ENCODE results near the gene OR4C6.

OR4C6 gene

DNA sequence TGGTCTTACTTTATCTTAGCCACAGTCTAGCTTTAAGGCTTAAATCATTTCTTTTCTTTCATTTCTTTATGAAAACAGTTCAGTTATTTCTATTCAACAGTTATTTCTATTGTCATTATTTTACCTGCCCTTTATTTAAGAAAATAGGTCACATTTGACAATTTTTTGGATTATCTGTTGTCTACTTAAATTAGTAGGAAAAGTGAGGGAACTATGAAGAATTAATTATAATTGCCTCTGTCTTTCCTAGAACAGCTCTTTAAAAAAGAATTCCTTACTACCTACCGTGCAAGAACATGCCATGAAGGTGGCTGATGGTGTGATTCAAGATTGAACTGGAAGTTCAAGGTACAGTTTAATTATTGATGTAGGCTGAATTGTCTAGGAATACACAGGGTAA is at the start of gene OR4C6:
Gene OR4C6, plus strand, starts transcription at position 301 of the 400 bp plus-strand sequence. CDS start 2,966 bp downstream, outside the sequence.
- Mint-ChIP-seq H3K27ac (no peak within 1 kb of the TSS), H3K36me3 (ENCODE audit: low read depth) (no peaks in the 10 kb centered on the region)

DNA sequence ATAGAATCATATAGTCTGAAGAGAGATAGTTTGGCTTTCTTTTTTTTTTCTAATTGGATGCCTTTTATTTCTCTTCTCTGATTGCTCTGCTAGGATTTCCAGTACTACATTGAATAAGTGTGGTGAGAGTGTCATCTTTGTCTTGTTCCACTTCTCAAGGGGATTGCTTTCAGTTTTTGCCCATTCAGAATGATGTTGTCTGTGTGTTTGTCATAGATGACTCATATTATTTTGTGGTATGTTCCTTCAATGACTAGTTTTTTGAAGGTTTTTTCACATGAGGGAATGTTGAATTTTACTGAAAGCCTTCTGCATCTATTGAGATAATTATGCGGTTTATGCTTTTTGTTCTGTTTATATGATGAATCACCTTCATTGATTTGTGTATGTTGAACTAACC is 37.5 kb upstream of the OR4C6 start:
- H3K36me3 Mint-ChIP-seq (ENCODE audit: low read depth), result no peaks in the 10 kb centered on the region
- H3K4me3 Mint-ChIP-seq, result no peak overlapping the region
- no peaks in the 10 kb centered on the region for H3K4me1 Mint-ChIP-seq (ENCODE audit: low read depth)
- H3K27ac Mint-ChIP-seq, result no peak overlapping the region
- H3K9me3 Mint-ChIP-seq, result peaks cover 69% of the 10 kb centered on the region
- H3K27me3 Mint-ChIP-seq (ENCODE audit: low read depth), result no peaks in the 10 kb centered on the region

More for the DNA sequence above, at the start of gene OR4C6:
- Mint-ChIP-seq H3K27me3 (ENCODE audit: low read depth) (no peaks in the 10 kb centered on the region), H3K4me1 (ENCODE audit: low read depth) (no peaks in the 10 kb centered on the region), H3K4me3 (no peak within 1 kb of the TSS), H3K9me3 (peaks cover 25% of the 10 kb centered on the region)

DNA sequence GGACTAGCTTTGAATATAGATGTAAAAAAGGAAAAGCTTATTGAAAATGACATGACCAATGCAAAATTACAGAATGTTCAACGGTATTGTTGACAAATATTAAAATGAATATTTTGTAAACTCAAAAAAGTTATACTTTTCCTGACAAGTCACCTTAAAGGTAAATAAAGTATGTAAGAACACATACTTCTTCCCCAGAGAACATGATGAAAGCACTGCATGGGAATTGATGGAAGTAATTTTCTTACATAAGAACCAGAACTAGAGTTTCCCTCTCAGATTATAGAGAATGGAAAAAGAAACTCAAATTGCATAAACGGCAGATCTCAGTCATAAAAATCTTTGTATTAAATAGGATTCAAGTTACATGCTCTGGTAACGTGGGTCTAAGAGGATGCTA is 27.2 kb upstream of the OR4C6 start, which contains the start of gene OR4P4:
Gene OR4P4, plus strand, starts transcription at position 301 of the 400 bp plus-strand sequence.
- H3K36me3 Mint-ChIP-seq (ENCODE audit: low read depth), result no peaks in the 10 kb centered on the region
- H3K9me3 Mint-ChIP-seq, result peaks cover 35% of the 10 kb centered on the region
- no peaks in the 10 kb centered on the region for H3K4me1 Mint-ChIP-seq (ENCODE audit: low read depth)
- no peak within 1 kb of the TSS for H3K27ac Mint-ChIP-seq
- H3K27me3 Mint-ChIP-seq (ENCODE audit: low read depth), result no peaks in the 10 kb centered on the region
- H3K4me3 Mint-ChIP-seq, result no peak within 1 kb of the TSS

GRCh38 chr11:55648027-55648426 is 14.0 kb upstream of the OR4C6 start, which contains the start of gene OR4S2:
TSS of gene OR4S2 (plus strand) at chr11:55648327. CDS start at chr11:55650904, 2,577 bp downstream.
- Mint-ChIP-seq H3K27ac (no peak within 1 kb of the TSS), H3K27me3 (ENCODE audit: low read depth) (no peaks in the 10 kb centered on the region), H3K9me3 (peaks cover 27% of the 10 kb centered on the region)

DNA sequence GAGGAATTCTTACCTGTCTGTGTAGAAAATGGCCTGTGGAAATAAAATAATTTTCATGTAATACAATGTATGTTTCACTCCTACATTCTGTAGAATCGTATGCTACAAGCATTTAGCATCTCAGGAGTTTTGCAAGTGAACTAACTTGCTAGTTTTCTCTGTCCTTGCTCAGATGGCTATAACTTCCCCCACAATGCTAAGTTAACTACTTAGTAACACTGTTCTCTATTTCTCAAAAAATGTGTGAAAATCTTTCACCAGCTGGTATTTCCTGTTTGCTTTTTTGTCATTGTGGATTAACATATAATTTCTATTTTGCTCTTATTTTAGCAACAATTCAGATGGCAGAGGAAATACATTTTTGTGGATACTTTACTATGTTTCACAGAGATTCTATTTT is 9.4 kb upstream of the OR4C6 start:
- no peak overlapping the region for H3K4me3 Mint-ChIP-seq
- no peak overlapping the region for H3K27ac Mint-ChIP-seq
- H3K36me3 Mint-ChIP-seq (ENCODE audit: low read depth), result no peaks in the 10 kb centered on the region
- H3K9me3 Mint-ChIP-seq, result peaks cover 27% of the 10 kb centered on the region
- no peaks in the 10 kb centered on the region for H3K27me3 Mint-ChIP-seq (ENCODE audit: low read depth)
- no peaks in the 10 kb centered on the region for H3K4me1 Mint-ChIP-seq (ENCODE audit: low read depth)

More at GRCh38 chr11:55648027-55648426, 14.0 kb upstream of the OR4C6 start, which contains the start of gene OR4S2:
- H3K4me3 Mint-ChIP-seq, result no peak within 1 kb of the TSS
- H3K4me1 Mint-ChIP-seq (ENCODE audit: low read depth), result no peaks in the 10 kb centered on the region
- no peaks in the 10 kb centered on the region for H3K36me3 Mint-ChIP-seq (ENCODE audit: low read depth)

- no peak overlapping the region for H3K4me3 Mint-ChIP-seq
- H3K9me3 Mint-ChIP-seq, result peaks cover 34% of the 10 kb centered on the region
- no peaks in the 10 kb centered on the region for H3K36me3 Mint-ChIP-seq (ENCODE audit: low read depth)
- no peaks in the 10 kb centered on the region for H3K27me3 Mint-ChIP-seq (ENCODE audit: low read depth)
- no peaks in the 10 kb centered on the region for H3K4me1 Mint-ChIP-seq (ENCODE audit: low read depth)
- no peak overlapping the region for H3K27ac Mint-ChIP-seq
Observed at GRCh38 chr11:55655096-55655495, 6.9 kb upstream of the OR4C6 start.

- H3K4me1 Mint-ChIP-seq (ENCODE audit: low read depth), result no peaks in the 10 kb centered on the region
- H3K9me3 Mint-ChIP-seq, result peaks cover 32% of the 10 kb centered on the region
- H3K4me3 Mint-ChIP-seq, result no peak overlapping the region
- H3K27ac Mint-ChIP-seq, result no peak overlapping the region
- no peaks in the 10 kb centered on the region for H3K36me3 Mint-ChIP-seq (ENCODE audit: low read depth)
- H3K27me3 Mint-ChIP-seq (ENCODE audit: low read depth), result no peaks in the 10 kb centered on the region
Observed at GRCh38 chr11:55658031-55658573, 3.9 kb upstream of the OR4C6 start.

- Mint-ChIP-seq H3K27me3 (ENCODE audit: low read depth) (no peaks in the 10 kb centered on the region), H3K4me3 (no peak overlapping the region), H3K27ac (no peak overlapping the region), H3K9me3 (peaks cover 31% of the 10 kb centered on the region), H3K4me1 (ENCODE audit: low read depth) (no peaks in the 10 kb centered on the region), H3K36me3 (ENCODE audit: low read depth) (no peaks in the 10 kb centered on the region)
Observed at GRCh38 chr11:55658608-55659007, 3.4 kb upstream of the OR4C6 start.

GRCh38 chr11:55669376-55669775 is 7.4 kb downstream of the OR4C6 start:
- Mint-ChIP-seq H3K9me3 (peaks cover 16% of the 10 kb centered on the region), H3K36me3 (ENCODE audit: low read depth) (no peaks in the 10 kb centered on the region), H3K4me3 (no peak overlapping the region), H3K27me3 (ENCODE audit: low read depth) (no peaks in the 10 kb centered on the region), H3K27ac (no peak overlapping the region), H3K4me1 (ENCODE audit: low read depth) (no peaks in the 10 kb centered on the region)

GRCh38 chr11:55673860-55674259 is 11.9 kb downstream of the OR4C6 start:
- H3K36me3 Mint-ChIP-seq (ENCODE audit: low read depth), result no peaks in the 10 kb centered on the region
- no peaks in the 10 kb centered on the region for H3K4me1 Mint-ChIP-seq (ENCODE audit: low read depth)
- peaks cover 10% of the 10 kb centered on the region for H3K9me3 Mint-ChIP-seq
- no peaks in the 10 kb centered on the region for H3K27me3 Mint-ChIP-seq (ENCODE audit: low read depth)
- no peak overlapping the region for H3K4me3 Mint-ChIP-seq
- no peak overlapping the region for H3K27ac Mint-ChIP-seq

DNA sequence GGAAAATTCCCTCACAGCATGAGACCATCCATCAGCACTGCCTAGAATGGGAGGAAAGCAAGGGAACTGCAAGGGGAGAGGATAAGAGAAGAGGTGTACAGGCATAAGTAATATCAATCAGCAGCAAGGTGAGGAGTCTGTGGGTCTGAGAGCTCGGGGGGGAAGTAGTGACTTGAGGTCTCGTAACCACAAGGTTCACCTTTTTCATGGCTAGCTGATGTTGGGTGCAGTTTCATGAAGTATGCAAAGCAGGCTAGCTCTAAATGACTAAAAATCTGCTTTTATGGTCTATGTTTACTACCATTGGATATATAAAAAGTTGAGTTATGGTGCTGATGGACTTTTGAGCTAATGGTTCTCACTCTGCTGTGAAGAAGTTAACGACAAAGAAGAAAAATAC is 35.8 kb downstream of the OR4C6 start:
- no peaks in the 10 kb centered on the region for H3K27me3 Mint-ChIP-seq (ENCODE audit: low read depth)
- no peaks in the 10 kb centered on the region for H3K4me1 Mint-ChIP-seq (ENCODE audit: low read depth)
- no peaks in the 10 kb centered on the region for H3K36me3 Mint-ChIP-seq (ENCODE audit: low read depth)
- H3K4me3 Mint-ChIP-seq, result no peak overlapping the region
- no peak overlapping the region for H3K27ac Mint-ChIP-seq
- H3K9me3 Mint-ChIP-seq, result peaks cover 30% of the 10 kb centered on the region

DNA sequence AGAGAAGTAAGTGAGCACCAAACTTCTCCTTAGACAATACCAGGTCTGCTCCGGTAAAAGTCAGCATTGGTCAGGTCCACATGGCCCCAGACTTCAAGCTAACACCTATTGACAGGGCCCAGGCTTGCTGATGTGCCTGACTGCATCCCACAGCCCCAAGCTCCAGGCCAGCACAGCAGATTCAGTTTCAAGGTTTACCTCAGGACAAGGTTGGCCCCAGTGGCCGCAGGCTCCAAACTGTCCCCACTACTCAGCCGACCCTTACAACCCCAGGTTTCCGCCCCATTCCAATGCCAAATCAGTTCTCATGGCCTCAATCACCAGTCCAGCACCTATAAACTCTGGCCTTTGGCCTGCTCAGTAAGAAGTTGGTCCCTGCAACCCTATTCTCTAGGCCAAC is 39.4 kb downstream of the OR4C6 start:
- no peaks in the 10 kb centered on the region for H3K4me1 Mint-ChIP-seq (ENCODE audit: low read depth)
- H3K4me3 Mint-ChIP-seq, result no peak overlapping the region
- H3K9me3 Mint-ChIP-seq, result peaks cover 24% of the 10 kb centered on the region
- H3K27ac Mint-ChIP-seq, result no peak overlapping the region
- H3K36me3 Mint-ChIP-seq (ENCODE audit: low read depth), result no peaks in the 10 kb centered on the region
- no peaks in the 10 kb centered on the region for H3K27me3 Mint-ChIP-seq (ENCODE audit: low read depth)

DNA sequence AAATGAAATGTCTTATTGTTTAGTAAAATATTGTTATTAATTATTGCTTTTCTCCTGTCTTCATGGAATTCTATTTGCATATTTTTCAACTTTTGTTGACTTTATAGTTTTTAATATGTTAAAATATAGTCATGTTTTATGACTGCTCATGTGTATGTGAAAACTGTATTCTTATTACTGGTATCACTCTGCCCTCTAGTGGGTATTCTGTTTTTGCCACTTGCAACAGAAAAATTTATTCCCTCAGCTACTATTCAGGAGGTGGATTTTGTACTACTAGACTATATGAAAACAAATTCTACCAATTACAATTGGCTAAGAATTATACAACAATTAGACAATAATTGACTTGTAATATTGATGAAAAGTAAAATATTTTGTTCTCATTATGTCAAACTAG is 45.0 kb downstream of the OR4C6 start:
- no peaks in the 10 kb centered on the region for H3K27me3 Mint-ChIP-seq (ENCODE audit: low read depth)
- H3K36me3 Mint-ChIP-seq (ENCODE audit: low read depth), result no peaks in the 10 kb centered on the region
- no peak overlapping the region for H3K4me3 Mint-ChIP-seq
- no peak overlapping the region for H3K27ac Mint-ChIP-seq
- H3K4me1 Mint-ChIP-seq (ENCODE audit: low read depth), result no peaks in the 10 kb centered on the region
- H3K9me3 Mint-ChIP-seq, result peaks cover 8% of the 10 kb centered on the region

DNA sequence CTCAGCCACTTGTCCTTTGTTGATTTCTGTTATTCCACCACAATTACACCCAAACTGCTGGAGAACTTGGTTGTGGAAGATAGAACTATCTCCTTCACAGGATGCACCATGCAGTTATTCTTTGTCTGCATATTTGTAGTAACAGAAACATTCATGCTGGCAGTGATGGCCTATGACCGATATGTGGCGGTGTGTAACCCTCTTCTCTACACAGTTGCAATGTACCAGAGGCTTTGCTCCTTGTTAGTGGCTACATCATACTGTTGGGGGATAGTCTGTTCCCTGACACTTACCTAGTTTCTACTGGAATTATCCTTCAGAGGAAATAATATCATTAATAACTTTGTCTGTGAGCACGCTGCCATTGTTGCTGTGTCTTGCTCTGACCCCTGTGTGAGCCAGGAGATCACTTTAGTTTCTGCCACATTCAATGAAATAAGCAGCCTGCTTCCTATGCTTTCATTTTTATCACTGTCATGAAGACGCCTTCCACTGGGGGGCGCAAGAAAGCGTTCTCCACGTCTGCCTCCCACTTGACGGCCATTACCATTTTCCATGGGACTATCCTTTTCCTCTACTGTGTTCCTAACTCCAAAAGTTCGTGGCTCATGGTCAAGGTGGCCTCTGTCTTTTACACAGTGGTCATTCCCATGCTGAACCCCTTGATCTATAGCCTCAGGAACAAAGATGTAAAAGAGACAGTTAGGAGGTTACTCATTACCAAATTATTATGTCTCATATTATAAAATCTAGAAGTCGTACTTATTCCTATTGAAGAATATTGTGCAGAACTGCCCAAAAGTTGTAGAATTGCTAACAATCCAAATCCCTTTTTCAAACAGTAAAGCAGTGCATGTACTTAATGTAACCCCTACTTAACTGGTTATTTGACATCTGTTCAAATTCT is 53.2 kb downstream of the OR4C6 start:
- no peaks in the 10 kb centered on the region for H3K36me3 Mint-ChIP-seq (ENCODE audit: low read depth)
- H3K4me3 Mint-ChIP-seq, result no peak overlapping the region
- H3K27ac Mint-ChIP-seq, result no peak overlapping the region
- H3K4me1 Mint-ChIP-seq (ENCODE audit: low read depth), result no peaks in the 10 kb centered on the region
- no peaks in the 10 kb centered on the region for H3K27me3 Mint-ChIP-seq (ENCODE audit: low read depth)
- peaks cover 6% of the 10 kb centered on the region for H3K9me3 Mint-ChIP-seq
